ENCODE results near the gene GALNT10. TPM values are rescaled to one million over a fixed set of nuclear protein-coding genes. Genes with fewer than 3 reads are reported as not detected.

The GALNT10 gene
- total RNA-seq, 1 donor from 2014 or later, result 6.7 TPM

GRCh38 chr5:154236536-154237375 lies 46.2 kb downstream of the GALNT10 start:
- ATAC-seq, result no peak

- ATAC-seq, result no peak
Observed at GRCh38 chr5:154237376-154237743, 46.8 kb downstream of the GALNT10 start.

- ATAC-seq, result no peak
Observed at GRCh38 chr5:154237946-154238345, 47.4 kb downstream of the GALNT10 start.

- no peak for ATAC-seq
Observed at GRCh38 chr5:154238776-154239481, 48.4 kb downstream of the GALNT10 start.

- no peak for ATAC-seq
Observed at GRCh38 chr5:154240595-154240994, 50.1 kb downstream of the GALNT10 start.

GRCh38 chr5:154241021-154241420 lies 50.5 kb downstream of the GALNT10 start:
- no peak for ATAC-seq

- ATAC-seq, result no peak
Observed at GRCh38 chr5:154242442-154242841, 51.9 kb downstream of the GALNT10 start.

GRCh38 chr5:154242964-154243376 lies 52.4 kb downstream of the GALNT10 start:
- ATAC-seq, result no peak

- ATAC-seq, result no peak
Observed at GRCh38 chr5:154243736-154244135, 53.2 kb downstream of the GALNT10 start.

GRCh38 chr5:154244476-154244875 lies 53.9 kb downstream of the GALNT10 start:
- no peak for ATAC-seq

GRCh38 chr5:154248691-154249090 lies 58.2 kb downstream of the GALNT10 start:
- ATAC-seq, result no peak

- no peak for ATAC-seq
Observed at GRCh38 chr5:154249826-154250225, 59.3 kb downstream of the GALNT10 start.

- ATAC-seq, result no peak
Observed at GRCh38 chr5:154251529-154251928, 61.0 kb downstream of the GALNT10 start.

GRCh38 chr5:154253807-154254206 lies 63.3 kb downstream of the GALNT10 start:
- ATAC-seq, result no peak

- no peak for ATAC-seq
Observed at GRCh38 chr5:154254896-154255295, 64.4 kb downstream of the GALNT10 start.

- ATAC-seq, result no peak
Observed at GRCh38 chr5:154257046-154257445, 66.5 kb downstream of the GALNT10 start.

GRCh38 chr5:154258531-154259217 lies 68.1 kb downstream of the GALNT10 start:
- no peak for ATAC-seq

- ATAC-seq, result no peak
Observed at GRCh38 chr5:154260224-154260927, 69.8 kb downstream of the GALNT10 start.

GRCh38 chr5:154262342-154262741 lies 71.8 kb downstream of the GALNT10 start:
- no peak for ATAC-seq

GRCh38 chr5:154264549-154265196 lies 74.1 kb downstream of the GALNT10 start:
- ATAC-seq, result no peak

GRCh38 chr5:154265197-154265773 lies 74.8 kb downstream of the GALNT10 start:
- ATAC-seq, result no peak

- no peak for ATAC-seq
Observed at GRCh38 chr5:154267516-154267915, 77.0 kb downstream of the GALNT10 start.
